Stimulated activated CD4-positive, alpha-beta T cell treated with anti-CD3 and anti-CD28 coated beads, Interleukin-2, amount 100 ng/mL, for 24 hours (primary cell): Measurements from ENCODE around the gene GRP.

Experiments
- DNase-seq, 2 donors: peaks; one replicate each; pipeline ENCODE4 v3.0.0-alpha.2; 2020

GRP gene

GRCh38 chr18:59219672-59220163, at the start of gene GRP:
Gene GRP, plus strand, starts transcription at chr18:59220158. Its CDS starts 108 bp downstream, at chr18:59220266.
- no peak for DNase-seq

GRCh38 chr18:59172664-59173249, 47.2 kb upstream of the GRP start:
- DNase-seq, result no peak

GRCh38 chr18:59177485-59177884, 42.5 kb upstream of the GRP start:
- no peak for DNase-seq

- no peak for DNase-seq
Observed at GRCh38 chr18:59180150-59180845, 39.7 kb upstream of the GRP start.

GRCh38 chr18:59182673-59183072, 37.3 kb upstream of the GRP start:
- no peak for DNase-seq

GRCh38 chr18:59189008-59189407, 30.9 kb upstream of the GRP start:
- DNase-seq, result no peak

- DNase-seq, result no peak
Observed at GRCh38 chr18:59189746-59190145, 30.2 kb upstream of the GRP start.

GRCh38 chr18:59196161-59196725, 23.7 kb upstream of the GRP start:
- no peak for DNase-seq

- no peak for DNase-seq
Observed at GRCh38 chr18:59197636-59198035, 22.3 kb upstream of the GRP start.

GRCh38 chr18:59198215-59198614, 21.7 kb upstream of the GRP start:
- no peak for DNase-seq

GRCh38 chr18:59200787-59201186, 19.2 kb upstream of the GRP start:
- DNase-seq, result no peak

- DNase-seq, result no peak
Observed at GRCh38 chr18:59202258-59202820, 17.6 kb upstream of the GRP start.

GRCh38 chr18:59207506-59207905, 12.5 kb upstream of the GRP start:
- no peak for DNase-seq

GRCh38 chr18:59208602-59209125, 11.3 kb upstream of the GRP start:
- no peak for DNase-seq

- DNase-seq, result no peak
Observed at GRCh38 chr18:59210299-59210698, 9.7 kb upstream of the GRP start.

GRCh38 chr18:59211629-59212028, 8.3 kb upstream of the GRP start:
- DNase-seq, result no peak

- no peak for DNase-seq
Observed at GRCh38 chr18:59218018-59218417, 1.9 kb upstream of the GRP start.

GRCh38 chr18:59220164-59220783, 316 bp downstream of the GRP start:
- DNase-seq, result no peak

GRCh38 chr18:59220784-59221765, 1.1 kb downstream of the GRP start:
- peak in 1 of 2 donors; percentile 8 for DNase-seq

GRCh38 chr18:59222341-59222740, 2.4 kb downstream of the GRP start:
- DNase-seq, result no peak

- no peak for DNase-seq
Observed at GRCh38 chr18:59228351-59228750, 8.4 kb downstream of the GRP start.

GRCh38 chr18:59229191-59229590, 9.2 kb downstream of the GRP start:
- DNase-seq, result no peak
